ENCODE results near the gene DNAI2.
"Not testable (repeated sequence)": the region's sequence is repeated elsewhere in the genome, so short reads cannot be mapped to it uniquely, and the experiment has no call there.

The DNAI2 gene

GRCh38 chr17:74244548-74244947 lies 29.5 kb upstream of the DNAI2 start:
- no peak for DNase-seq (ENCODE audit: low spot score)

GRCh38 chr17:74245145-74245831 lies 28.7 kb upstream of the DNAI2 start:
- DNase-seq (ENCODE audit: low spot score), result no peak

GRCh38 chr17:74245871-74246270 lies 28.2 kb upstream of the DNAI2 start:
- DNase-seq (ENCODE audit: low spot score), result no peak

- DNase-seq (ENCODE audit: low spot score), result no peak
These were observed 24.3 kb upstream of the DNAI2 start for GRCh38 chr17:74249590-74250270.

- no peak for DNase-seq (ENCODE audit: low spot score)
These were observed 23.6 kb upstream of the DNAI2 start for GRCh38 chr17:74250324-74250995.

- no peak for DNase-seq (ENCODE audit: low spot score)
These were observed 23.0 kb upstream of the DNAI2 start for GRCh38 chr17:74251051-74251450.

- no peak for DNase-seq (ENCODE audit: low spot score)
These were observed 22.5 kb upstream of the DNAI2 start for GRCh38 chr17:74251569-74251968.

GRCh38 chr17:74252211-74252610 lies 21.8 kb upstream of the DNAI2 start:
- DNase-seq (ENCODE audit: low spot score), result no peak

- DNase-seq (ENCODE audit: low spot score), result no peak
These were observed 21.0 kb upstream of the DNAI2 start for GRCh38 chr17:74253036-74253435.

GRCh38 chr17:74257311-74257710 lies 16.7 kb upstream of the DNAI2 start:
- no peak for DNase-seq (ENCODE audit: low spot score)

- DNase-seq (ENCODE audit: low spot score), result no peak
These were observed 14.1 kb upstream of the DNAI2 start for GRCh38 chr17:74259667-74260524.

- DNase-seq (ENCODE audit: low spot score), result no peak
These were observed 13.5 kb upstream of the DNAI2 start for GRCh38 chr17:74260525-74260850.

- DNase-seq (ENCODE audit: low spot score), result no peak
These were observed 11.4 kb upstream of the DNAI2 start for GRCh38 chr17:74262601-74263000.

GRCh38 chr17:74267054-74267453 lies 7.0 kb upstream of the DNAI2 start:
- DNase-seq (ENCODE audit: low spot score), result not testable (repeated sequence)

GRCh38 chr17:74267579-74267978 lies 6.5 kb upstream of the DNAI2 start:
- no peak for DNase-seq (ENCODE audit: low spot score)

GRCh38 chr17:74267987-74268499 lies 6.0 kb upstream of the DNAI2 start:
- DNase-seq (ENCODE audit: low spot score), result no peak

- no peak for DNase-seq (ENCODE audit: low spot score)
These were observed 5.5 kb upstream of the DNAI2 start for GRCh38 chr17:74268558-74268957.

GRCh38 chr17:74270333-74270732 lies 3.7 kb upstream of the DNAI2 start:
- DNase-seq (ENCODE audit: low spot score), result no peak

GRCh38 chr17:74271281-74271680 lies 2.8 kb upstream of the DNAI2 start:
- no peak for DNase-seq (ENCODE audit: low spot score)

GRCh38 chr17:74271901-74272561 lies 2.0 kb upstream of the DNAI2 start:
- no peak for DNase-seq (ENCODE audit: low spot score)

- DNase-seq (ENCODE audit: low spot score), result no peak
These were observed 1.3 kb upstream of the DNAI2 start for GRCh38 chr17:74272731-74273201.

Measured in LoVo (cell line).